SW 1271 (cell line): Measurements from ENCODE around the gene AURKAIP1.

Experiments used
- DNase-seq, 2 experiments: peaks; one replicate each; lab custom pipeline; 2025; lab: John Stamatoyannopoulos, UW

The AURKAIP1 gene

DNA sequence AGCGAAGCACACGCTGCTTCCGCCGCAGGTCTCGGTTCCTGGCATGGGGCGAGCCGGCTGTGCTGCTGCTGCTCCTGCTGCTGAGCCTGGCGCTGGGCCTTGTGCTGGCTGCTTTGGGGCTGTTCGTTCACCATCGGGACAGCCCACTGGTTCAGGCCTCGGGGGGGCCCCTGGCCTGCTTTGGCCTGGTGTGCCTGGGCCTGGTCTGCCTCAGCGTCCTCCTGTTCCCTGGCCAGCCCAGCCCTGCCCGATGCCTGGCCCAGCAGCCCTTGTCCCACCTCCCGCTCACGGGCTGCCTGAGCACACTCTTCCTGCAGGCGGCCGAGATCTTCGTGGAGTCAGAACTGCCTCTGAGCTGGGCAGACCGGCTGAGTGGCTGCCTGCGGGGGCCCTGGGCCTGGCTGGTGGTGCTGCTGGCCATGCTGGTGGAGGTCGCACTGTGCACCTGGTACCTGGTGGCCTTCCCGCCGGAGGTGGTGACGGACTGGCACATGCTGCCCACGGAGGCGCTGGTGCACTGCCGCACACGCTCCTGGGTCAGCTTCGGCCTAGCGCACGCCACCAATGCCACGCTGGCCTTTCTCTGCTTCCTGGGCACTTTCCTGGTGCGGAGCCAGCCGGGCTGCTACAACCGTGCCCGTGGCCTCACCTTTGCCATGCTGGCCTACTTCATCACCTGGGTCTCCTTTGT, 41.3 kb downstream of the AURKAIP1 start:
- DNase-seq = no peak

DNA sequence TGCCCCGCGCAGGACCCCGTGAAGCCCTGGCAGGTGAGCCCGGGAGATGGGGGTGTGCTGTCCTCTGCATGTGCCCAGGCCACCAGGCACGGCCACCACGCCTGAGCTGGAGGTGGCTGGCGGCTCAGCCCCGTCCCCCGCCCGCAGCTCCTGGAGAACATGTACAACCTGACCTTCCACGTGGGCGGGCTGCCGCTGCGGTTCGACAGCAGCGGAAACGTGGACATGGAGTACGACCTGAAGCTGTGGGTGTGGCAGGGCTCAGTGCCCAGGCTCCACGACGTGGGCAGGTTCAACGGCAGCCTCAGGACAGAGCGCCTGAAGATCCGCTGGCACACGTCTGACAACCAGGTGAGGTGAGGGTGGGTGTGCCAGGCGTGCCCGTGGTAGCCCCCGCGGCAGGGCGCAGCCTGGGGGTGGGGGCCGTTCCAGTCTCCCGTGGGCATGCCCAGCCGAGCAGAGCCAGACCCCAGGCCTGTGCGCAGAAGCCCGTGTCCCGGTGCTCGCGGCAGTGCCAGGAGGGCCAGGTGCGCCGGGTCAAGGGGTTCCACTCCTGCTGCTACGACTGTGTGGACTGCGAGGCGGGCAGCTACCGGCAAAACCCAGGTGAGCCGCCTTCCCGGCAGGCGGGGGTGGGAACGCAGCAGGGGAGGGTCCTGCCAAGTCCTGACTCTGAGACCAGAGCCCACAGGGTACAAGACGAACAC, 42.1 kb downstream of the AURKAIP1 start:
- no peak for DNase-seq

DNA sequence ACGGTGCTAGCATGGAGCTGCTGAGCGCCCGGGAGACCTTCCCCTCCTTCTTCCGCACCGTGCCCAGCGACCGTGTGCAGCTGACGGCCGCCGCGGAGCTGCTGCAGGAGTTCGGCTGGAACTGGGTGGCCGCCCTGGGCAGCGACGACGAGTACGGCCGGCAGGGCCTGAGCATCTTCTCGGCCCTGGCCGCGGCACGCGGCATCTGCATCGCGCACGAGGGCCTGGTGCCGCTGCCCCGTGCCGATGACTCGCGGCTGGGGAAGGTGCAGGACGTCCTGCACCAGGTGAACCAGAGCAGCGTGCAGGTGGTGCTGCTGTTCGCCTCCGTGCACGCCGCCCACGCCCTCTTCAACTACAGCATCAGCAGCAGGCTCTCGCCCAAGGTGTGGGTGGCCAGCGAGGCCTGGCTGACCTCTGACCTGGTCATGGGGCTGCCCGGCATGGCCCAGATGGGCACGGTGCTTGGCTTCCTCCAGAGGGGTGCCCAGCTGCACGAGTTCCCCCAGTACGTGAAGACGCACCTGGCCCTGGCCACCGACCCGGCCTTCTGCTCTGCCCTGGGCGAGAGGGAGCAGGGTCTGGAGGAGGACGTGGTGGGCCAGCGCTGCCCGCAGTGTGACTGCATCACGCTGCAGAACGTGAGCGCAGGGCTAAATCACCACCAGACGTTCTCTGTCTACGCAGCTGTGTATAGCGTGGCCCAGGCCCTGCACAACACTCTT, 42.8 kb downstream of the AURKAIP1 start:
- no peak for DNase-seq

DNA sequence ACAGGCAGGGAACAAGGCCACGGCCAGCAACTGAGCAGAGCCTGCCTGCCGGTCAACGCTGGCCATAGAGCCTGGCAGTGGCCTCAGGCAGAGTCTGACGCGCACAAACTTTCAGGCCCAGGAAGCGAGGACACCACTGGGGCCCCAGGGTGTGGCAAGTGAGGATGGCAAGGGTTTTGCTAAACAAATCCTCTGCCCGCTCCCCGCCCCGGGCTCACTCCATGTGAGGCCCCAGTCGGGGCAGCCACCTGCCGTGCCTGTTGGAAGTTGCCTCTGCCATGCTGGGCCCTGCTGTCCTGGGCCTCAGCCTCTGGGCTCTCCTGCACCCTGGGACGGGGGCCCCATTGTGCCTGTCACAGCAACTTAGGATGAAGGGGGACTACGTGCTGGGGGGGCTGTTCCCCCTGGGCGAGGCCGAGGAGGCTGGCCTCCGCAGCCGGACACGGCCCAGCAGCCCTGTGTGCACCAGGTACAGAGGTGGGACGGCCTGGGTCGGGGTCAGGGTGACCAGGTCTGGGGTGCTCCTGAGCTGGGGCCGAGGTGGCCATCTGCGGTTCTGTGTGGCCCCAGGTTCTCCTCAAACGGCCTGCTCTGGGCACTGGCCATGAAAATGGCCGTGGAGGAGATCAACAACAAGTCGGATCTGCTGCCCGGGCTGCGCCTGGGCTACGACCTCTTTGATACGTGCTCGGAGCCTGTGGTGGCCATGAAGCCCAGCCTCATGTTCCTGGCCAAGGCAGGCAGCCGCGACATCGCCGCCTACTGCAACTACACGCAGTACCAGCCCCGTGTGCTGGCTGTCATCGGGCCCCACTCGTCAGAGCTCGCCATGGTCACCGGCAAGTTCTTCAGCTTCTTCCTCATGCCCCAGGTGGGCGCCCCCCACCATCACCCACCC, 43.7 kb downstream of the AURKAIP1 start, which contains the start of gene TAS1R3:
TAS1R3 (plus strand) TSS at position 213 of the 898 bp plus-strand sequence; CDS start at position 279, 66 bp downstream.
- DNase-seq = no peak

DNA sequence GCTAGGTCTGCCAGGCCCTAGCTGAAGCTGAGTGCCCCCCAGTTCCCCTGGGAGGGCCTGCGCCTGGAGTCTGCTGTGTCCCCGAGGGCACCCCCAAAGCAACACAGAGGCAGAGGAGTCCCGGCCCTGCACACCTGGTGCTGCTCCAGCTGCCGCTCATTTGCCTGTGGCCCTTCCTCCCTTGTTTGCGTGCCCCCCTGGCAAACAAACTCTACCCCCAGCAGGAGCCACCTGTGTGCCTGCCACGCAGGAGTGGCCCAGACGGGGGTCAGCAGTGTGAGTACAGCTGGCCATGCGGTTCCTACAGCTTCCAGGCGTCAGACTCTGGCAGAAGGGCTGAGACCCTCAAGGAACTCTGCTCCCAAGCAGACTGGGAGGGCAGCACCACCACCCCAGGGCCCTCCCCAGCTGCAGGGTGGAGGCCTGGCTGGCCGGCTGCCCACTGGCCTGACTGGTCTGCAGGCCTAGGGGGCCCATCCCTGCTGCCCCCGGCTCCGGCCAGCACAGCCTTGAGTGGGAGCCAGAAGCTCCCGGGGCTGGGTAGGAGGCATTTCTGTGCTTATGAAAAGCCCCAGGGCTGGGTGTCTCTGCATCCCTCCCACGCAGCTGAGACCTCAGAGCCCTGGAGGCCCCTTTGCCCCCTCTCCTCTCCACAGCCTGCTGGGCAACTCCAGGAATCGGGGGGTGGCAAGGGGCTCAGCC, 44.5 kb downstream of the AURKAIP1 start:
- no peak for DNase-seq

DNA sequence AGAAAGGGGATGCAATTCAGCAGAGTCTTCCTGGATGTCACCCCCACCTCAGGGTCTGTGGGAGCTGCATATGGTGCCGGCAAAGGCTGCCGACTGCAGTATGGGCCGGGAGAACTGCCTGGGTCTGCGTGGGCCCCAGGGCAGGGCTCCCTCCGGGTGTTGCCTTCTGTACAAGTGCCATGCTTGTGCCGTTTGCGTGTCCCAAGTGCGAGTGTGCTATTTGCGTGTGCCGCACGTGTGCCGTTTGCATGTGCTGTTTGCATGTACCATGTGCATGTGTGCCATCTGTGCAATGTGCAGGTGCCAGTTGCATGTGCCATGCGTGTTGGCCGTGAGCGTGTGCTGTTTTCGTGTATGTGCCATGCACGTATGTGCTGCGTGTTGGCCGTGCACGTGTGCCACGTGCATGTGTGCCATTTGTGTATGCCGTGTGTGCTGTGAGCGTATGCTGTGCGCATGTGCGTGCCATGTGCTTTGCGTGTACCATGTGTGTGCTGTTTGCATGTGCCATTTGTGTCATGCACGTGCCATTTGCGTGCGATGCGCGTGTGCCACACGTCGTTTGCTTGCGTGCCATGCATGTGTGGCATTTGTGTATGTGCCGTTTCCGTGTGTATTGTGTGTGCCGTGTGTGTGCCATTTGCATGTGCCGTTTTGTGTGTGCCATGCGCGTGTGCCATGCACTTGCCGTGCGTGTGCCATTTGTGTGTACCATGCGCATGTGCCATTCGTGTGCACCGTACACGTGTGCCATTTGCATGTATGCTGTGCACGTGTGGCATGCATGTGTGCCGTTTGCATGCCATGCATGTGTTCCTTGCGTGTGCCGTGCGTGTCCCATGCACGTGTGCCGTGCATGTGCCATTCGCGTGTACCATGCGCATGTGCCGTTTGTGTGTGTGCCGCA, 45.5 kb downstream of the AURKAIP1 start:
- no peak for DNase-seq

DNA sequence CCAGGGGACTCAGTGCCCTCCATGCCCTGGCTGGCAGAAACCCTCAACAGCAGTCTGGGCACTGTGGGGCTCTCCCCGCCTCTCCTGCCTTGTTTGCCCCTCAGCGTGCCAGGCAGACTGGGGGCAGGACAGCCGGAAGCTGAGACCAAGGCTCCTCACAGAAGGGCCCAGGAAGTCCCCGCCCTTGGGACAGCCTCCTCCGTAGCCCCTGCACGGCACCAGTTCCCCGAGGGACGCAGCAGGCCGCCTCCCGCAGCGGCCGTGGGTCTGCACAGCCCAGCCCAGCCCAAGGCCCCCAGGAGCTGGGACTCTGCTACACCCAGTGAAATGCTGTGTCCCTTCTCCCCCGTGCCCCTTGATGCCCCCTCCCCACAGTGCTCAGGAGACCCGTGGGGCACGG, 46.8 kb downstream of the AURKAIP1 start:
- no peak for DNase-seq

DNA sequence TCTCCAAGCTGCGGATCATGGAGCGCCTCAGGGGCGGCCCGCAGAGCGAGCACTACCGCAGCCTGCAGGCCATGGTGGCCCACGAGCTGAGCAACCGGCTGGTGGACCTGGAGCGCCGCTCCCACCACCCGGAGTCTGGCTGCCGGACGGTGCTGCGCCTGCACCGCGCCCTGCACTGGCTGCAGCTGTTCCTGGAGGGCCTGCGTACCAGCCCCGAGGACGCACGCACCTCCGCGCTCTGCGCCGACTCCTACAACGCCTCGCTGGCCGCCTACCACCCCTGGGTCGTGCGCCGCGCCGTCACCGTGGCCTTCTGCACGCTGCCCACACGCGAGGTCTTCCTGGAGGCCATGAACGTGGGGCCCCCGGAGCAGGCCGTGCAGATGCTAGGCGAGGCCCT, 47.7 kb downstream of the AURKAIP1 start:
- DNase-seq = no peak

DNA sequence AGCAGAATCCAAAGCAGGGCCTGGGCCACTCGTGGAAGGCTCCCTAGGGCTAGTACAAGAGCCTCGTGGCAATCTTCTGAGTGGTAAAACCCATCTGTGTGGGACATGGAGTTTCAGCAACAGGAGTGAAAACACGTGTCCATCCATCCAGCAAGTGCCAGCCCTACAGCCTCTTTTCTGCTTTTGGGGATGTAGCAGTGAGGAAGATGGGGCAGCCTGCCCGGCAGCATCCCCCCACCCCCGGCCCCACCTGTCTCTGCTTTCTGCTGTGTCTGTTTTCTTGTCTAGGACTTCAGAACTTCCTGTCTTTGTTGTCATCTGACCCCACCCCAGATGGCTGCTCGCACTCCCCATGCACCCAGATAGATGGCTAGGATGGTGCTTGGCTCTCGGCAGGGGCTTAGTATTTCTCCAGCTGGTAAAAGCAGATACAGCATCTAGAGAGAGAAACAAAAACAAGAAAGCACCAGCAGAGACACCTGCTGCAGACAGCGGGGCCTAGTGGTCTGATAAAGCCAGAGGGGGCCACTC, 48.9 kb downstream of the AURKAIP1 start:
- no peak for DNase-seq

DNA sequence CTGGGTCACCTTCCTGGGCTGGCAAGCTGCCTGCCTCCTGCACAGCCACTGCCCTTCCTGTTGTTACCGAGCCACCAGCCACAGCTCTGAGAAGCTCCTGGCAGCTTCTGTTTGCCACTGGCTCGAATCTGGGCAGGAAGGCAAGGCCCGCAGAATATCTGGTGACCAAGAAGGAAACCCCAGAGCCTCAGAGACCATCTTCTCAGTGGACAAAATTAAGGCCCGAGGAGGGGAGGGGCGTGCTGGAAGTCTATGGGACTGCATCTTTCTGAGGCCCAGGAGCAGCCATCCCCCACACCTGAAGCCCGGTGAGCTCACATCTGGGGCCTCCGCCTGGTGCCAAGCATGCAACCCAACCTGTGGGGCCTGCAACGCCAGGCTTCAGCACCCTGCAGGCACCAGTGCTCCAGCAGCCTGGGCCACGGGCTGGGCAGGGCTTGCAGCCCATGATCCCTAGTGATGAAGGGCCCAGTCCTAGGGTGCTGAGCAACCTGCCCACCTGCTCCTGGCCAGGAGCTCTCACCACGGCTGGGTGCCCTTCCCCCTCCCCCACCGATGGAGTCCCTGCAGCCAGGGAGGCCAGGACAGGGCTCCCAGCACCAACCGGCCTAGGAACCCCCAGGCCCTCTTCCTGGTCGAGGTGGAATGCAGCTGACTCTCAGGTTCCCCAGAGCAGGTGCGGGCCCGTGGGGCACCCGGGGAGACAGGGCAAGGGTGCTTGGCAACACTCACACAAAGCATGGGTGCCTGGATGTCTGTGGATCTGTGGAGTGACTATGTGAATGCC, 49.5 kb downstream of the AURKAIP1 start:
- DNase-seq = no peak

DNA sequence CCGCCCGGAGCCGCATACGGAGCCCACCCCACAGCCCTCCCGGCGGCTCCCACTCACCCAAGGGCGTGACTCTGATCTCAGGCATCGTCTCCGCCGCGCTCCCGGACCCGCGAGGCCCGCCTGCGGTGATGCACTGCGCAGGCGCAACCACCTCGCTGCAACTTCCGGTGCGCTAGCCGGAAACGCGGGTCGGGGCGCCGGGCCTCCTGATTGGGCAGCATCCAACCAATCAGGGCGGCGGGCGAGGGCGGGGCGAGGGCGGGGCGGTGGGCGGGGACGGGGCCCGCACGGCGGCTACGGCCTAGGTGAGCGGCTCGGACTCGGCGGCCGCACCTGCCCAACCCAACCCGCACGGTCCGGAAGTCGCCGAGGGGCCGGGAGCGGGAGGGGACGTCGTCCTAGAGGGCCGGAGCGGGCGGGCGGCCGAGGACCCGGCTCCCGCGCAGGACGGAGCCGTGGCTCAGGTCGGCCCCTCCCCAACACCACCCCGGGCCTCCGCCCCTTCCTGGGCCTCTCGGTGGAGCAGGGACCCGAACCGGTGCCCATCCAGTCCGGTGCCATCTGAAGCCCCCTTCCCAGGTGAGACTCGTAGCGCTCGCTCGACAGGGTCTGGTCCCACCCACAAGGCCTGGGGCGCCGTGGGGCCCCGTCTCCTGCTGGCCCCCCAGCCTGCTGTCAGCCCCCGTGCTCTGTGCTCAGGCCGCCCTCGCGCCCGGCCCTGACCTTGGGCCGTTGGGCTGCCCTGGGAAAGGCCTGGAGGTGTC, 50.3 kb downstream of the AURKAIP1 start, which contains the start of the genes CPTP and INTS11:
CPTP (plus strand) TSS at position 279 of the 764 bp plus-strand sequence. CDS start 2,109 bp downstream, outside the sequence.
INTS11 (minus strand) TSS at position 137 of the 764 bp plus-strand sequence; CDS start at position 85, 52 bp downstream.
- DNase-seq = peak; percentile 48 to 70

DNA sequence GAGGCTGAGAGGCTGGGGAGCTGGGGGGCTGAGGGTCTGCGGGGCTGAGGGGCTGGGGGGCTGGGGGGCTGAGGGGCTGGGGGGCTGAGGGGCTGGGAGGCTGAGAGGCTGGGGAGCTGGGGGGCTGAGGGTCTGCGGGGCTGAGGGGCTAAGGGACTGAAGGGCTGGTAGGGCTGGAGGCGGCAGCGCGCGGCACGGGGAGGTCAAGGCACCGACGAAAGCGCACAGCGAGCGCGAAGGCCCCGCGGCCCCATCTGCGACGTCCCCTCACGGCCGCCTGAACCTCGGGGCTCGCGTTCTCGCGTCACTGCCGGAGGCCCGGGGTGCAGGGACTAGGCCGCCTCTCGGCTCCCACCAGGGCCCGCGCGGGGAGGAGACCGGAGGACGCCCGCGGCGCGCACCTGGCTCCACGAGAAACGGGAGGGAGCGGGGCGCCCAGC, 50.9 kb downstream of the AURKAIP1 start:
- no peak for DNase-seq
